Activated CD4-positive, alpha-beta T cell treated with anti-CD3 and anti-CD28 coated beads for 1 hour (primary cell): ENCODE data around the gene XRCC4.

Experiments used
- DNase-seq: peaks from one replicate; pipeline ENCODE4 v3.0.0-alpha.2; 2020

The XRCC4 gene

GRCh38 chr5:83396662-83397061, 319.3 kb downstream of the XRCC4 start:
- no peak for DNase-seq

- DNase-seq, result no peak
These were observed 320.3 kb downstream of the XRCC4 start for GRCh38 chr5:83397658-83398057.

- no peak for DNase-seq
These were observed 322.9 kb downstream of the XRCC4 start for GRCh38 chr5:83400241-83400640.

- DNase-seq, result no peak
These were observed 323.4 kb downstream of the XRCC4 start for GRCh38 chr5:83400701-83401100.

GRCh38 chr5:83401122-83401731, 323.9 kb downstream of the XRCC4 start:
- DNase-seq, result no peak

GRCh38 chr5:83401775-83402174, 324.4 kb downstream of the XRCC4 start:
- no peak for DNase-seq
